KMS-11 (cell line): Measurements from ENCODE around the gene WDFY2.
"Not testable (repeated sequence)": the region's sequence is repeated elsewhere in the genome, so short reads cannot be mapped to it uniquely, and the experiment has no call there.

Source experiments
- H2AFZ ChIP-seq: fragments of 200-600 bp; sonication (generic); 2 replicates; pipeline ENCODE4 v1.6.1; 2016; ENCODE audit warnings: antibody characterized with exemption, mixed run types, low read depth
- H3K27ac ChIP-seq: fragments of 200-600 bp; sonication (generic); 2 replicates; pipeline ENCODE4 v1.6.1; 2016; ENCODE audit warnings: mild to moderate bottlenecking, mixed run types
- H3K27me3 ChIP-seq: fragments of 200-600 bp; sonication (generic); 2 replicates; pipeline ENCODE4 v1.6.1; 2017; ENCODE audit warnings: mild to moderate bottlenecking, low read depth, mixed run types, moderate library complexity; ENCODE audit not compliant: insufficient read depth
- H3K36me3 ChIP-seq: fragments of 200-600 bp; sonication (generic); 2 replicates; pipeline ENCODE4 v1.6.1; 2017; ENCODE audit warnings: mild to moderate bottlenecking, mixed run types; ENCODE audit not compliant: insufficient read depth
- H3K4me1 ChIP-seq: fragments of 200-600 bp; sonication (generic); 2 replicates; pipeline ENCODE4 v1.6.1; 2016; ENCODE audit warnings: mild to moderate bottlenecking, low read depth, mixed run types; ENCODE audit not compliant: poor library complexity, severe bottlenecking
- H3K4me2 ChIP-seq: fragments of 200-600 bp; sonication (generic); 2 replicates; pipeline ENCODE4 v1.7.0; 2016; ENCODE audit warnings: mild to moderate bottlenecking, mixed run types
- H3K4me3 ChIP-seq: fragments of 200-600 bp; sonication (generic); IDR thresholded peaks from 2 replicates; pipeline ENCODE4 v1.6.1; 2017; ENCODE audit warnings: low read depth, low read length, mixed read lengths; ENCODE audit not compliant: insufficient read depth
- H3K79me2 ChIP-seq: fragments of 200-600 bp; sonication (generic); 2 replicates; pipeline ENCODE4 v1.6.1; 2016; ENCODE audit warnings: low read depth, mixed run types; ENCODE audit not compliant: insufficient read depth
- H3K9ac ChIP-seq: fragments of 200-600 bp; sonication (generic); 2 replicates; pipeline ENCODE4 v1.6.1; 2016; ENCODE audit warnings: mild to moderate bottlenecking, mixed run types
- H4K20me1 ChIP-seq: fragments of 200-600 bp; sonication (generic); 2 replicates; pipeline ENCODE4 v1.6.1; 2016; ENCODE audit warnings: mild to moderate bottlenecking, mixed run types; ENCODE audit not compliant: insufficient read depth
- CTCF ChIP-seq: fragments of 200-600 bp; sonication (generic); conservative IDR thresholded peaks from 2 replicates; pipeline ENCODE4 v1.6.1; 2017; ENCODE audit warnings: low read depth, mild to moderate bottlenecking, antibody characterized with exemption, low read length, moderate library complexity, mixed read lengths

WDFY2 gene

GRCh38 chr13:51636349-51636890, 52.2 kb downstream of the WDFY2 start:
- H3K36me3 ChIP-seq: no peaks in the 10 kb centered on the region
- H3K27me3 ChIP-seq: no peaks in the 10 kb centered on the region
- H4K20me1 ChIP-seq: no peaks in the 10 kb centered on the region
- no peak overlapping the region for H3K4me3 ChIP-seq
- H3K4me1 ChIP-seq: no peaks in the 10 kb centered on the region
- TF ChIP-seq CTCF: no peak
- no peak overlapping the region for H3K4me2 ChIP-seq
- H3K27ac ChIP-seq: no peak overlapping the region
- no peaks in the 10 kb centered on the region for H3K79me2 ChIP-seq
- H3K9ac ChIP-seq: no peak overlapping the region
- H2AFZ ChIP-seq: no peak overlapping the region

- Histone ChIP-seq H4K20me1 (no peaks in the 10 kb centered on the region), H3K27ac (no peak overlapping the region), H3K4me3 (no peak overlapping the region), H3K9ac (no peak overlapping the region), H3K79me2 (no peaks in the 10 kb centered on the region), H3K4me2 (no peak overlapping the region), H3K27me3 (no peaks in the 10 kb centered on the region), H2AFZ (no peak overlapping the region), H3K4me1 (no peaks in the 10 kb centered on the region), H3K36me3 (no peaks in the 10 kb centered on the region)
- no peak for TF ChIP-seq CTCF
Observed at GRCh38 chr13:51637852-51638215, 53.6 kb downstream of the WDFY2 start.

GRCh38 chr13:51638216-51638871, 54.1 kb downstream of the WDFY2 start:
- H3K4me3 ChIP-seq: no peak overlapping the region
- H4K20me1 ChIP-seq: no peaks in the 10 kb centered on the region
- no peaks in the 10 kb centered on the region for H3K79me2 ChIP-seq
- no peak overlapping the region for H2AFZ ChIP-seq
- no peak overlapping the region for H3K9ac ChIP-seq
- H3K27ac ChIP-seq: no peak overlapping the region
- no peaks in the 10 kb centered on the region for H3K4me1 ChIP-seq
- no peak for TF ChIP-seq CTCF
- H3K36me3 ChIP-seq: no peaks in the 10 kb centered on the region
- no peaks in the 10 kb centered on the region for H3K27me3 ChIP-seq
- no peak overlapping the region for H3K4me2 ChIP-seq

- Histone ChIP-seq H3K4me1 (no peaks in the 10 kb centered on the region), H3K27ac (no peak overlapping the region), H3K27me3 (no peaks in the 10 kb centered on the region), H3K36me3 (no peaks in the 10 kb centered on the region), H3K4me2 (no peak overlapping the region), H3K9ac (no peak overlapping the region), H2AFZ (no peak overlapping the region), H4K20me1 (no peaks in the 10 kb centered on the region), H3K79me2 (no peaks in the 10 kb centered on the region), H3K4me3 (no peak overlapping the region)
- TF ChIP-seq CTCF: no peak
Observed at GRCh38 chr13:51639171-51639570, 54.9 kb downstream of the WDFY2 start.

- H3K9ac ChIP-seq, H3K4me2 ChIP-seq, H3K27me3 ChIP-seq, H3K36me3 ChIP-seq, H3K27ac ChIP-seq, H3K4me1 ChIP-seq, H2AFZ ChIP-seq, H4K20me1 ChIP-seq, H3K79me2 ChIP-seq, H3K4me3 ChIP-seq: not testable (repeated sequence)
Observed at GRCh38 chr13:51640696-51641095, 56.4 kb downstream of the WDFY2 start.
